Measurements from ENCODE around the gene SDK1. TPM values are rescaled to one million over a fixed set of nuclear protein-coding genes. Genes with fewer than 3 reads are reported as not detected.

Gene SDK1
- total and polyA plus RNA-seq, 2 of the 8 experiments (the other 6 are each of a cell fraction or from before 2014, with no cell fraction given): 3.3 to 7.2 TPM

DNA sequence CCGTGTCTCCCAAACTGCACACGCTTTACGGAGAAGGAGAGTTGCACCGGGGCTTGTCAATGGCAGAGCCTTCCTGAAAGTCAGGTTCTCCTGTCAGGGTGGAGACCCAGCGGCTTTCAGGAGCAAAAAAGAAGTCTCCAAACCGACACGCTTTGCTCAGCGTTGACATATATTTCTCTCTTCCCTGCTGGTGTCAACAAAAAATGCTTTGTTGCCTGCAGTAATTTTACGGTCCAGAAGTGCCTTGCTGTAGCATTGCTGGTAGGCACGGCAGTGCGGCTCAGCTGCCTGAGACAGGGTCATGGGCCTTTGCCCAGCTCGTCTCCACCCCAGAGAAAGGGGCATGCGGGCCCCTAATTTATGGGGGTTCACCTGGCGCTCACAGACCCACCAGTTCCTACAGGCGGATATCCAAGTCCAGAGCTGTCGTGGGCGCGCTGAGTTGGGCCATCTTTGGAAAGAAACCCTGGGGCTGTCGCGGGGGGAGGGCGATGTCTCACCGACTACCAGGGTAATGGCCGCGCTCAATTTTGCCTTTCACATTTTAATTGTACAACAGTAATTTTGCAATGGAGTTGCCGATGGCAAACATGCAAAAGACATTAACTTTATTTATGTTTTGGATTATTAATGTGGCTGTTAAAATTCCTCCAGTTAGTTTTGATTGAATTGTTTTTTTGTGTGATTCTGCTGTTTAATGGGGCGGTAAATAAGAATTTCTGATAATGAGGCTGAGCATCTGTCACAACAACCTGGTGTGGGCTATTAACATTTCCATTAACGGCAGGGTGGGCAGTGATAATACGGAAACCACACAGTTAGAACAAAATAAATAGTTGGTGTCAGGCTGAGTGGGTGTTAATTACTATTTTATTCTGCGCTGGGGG lies 902.8 kb downstream of the SDK1 start:
- Histone ChIP-seq H3K4me3 (ENCODE audit: extremely low read depth in 1 of 4, insufficient read depth in 2 of 4, low read depth in 3 of 4, low read length in 4 of 4) (no peak overlapping the region), H4K8ac (ENCODE audit: extremely low read depth, insufficient read depth, low read length) (no peak overlapping the region), H4K5ac (ENCODE audit: insufficient read length, low read depth, low read length) (no peak overlapping the region), H3K18ac (ENCODE audit: extremely low read depth, low read length) (no peak overlapping the region), H3K79me1 (ENCODE audit: low read depth, low read length) (no peaks in the 10 kb centered on the region), H2BK120ac (replicated peaks; ENCODE audit: low read depth, low read length) (no peak overlapping the region), H3K27me3 (replicated peaks in 1 of 4; ENCODE audit: control insufficient read depth in 3 of 4, extremely low read depth in 1 of 4, insufficient read depth in 3 of 4, low read length in 3 of 4) (no peaks in the 10 kb centered on the region), H2BK20ac (ENCODE audit: low read length) (no peak overlapping the region), H2AK5ac (ENCODE audit: low read depth, low read length) (no peak overlapping the region), H4K20me1 (replicated peaks in 1 of 2; ENCODE audit: control insufficient read depth in 1 of 2, insufficient read depth in 2 of 2, low read length in 2 of 2) (no peaks in the 10 kb centered on the region), H3K36me3 (ENCODE audit: control insufficient read depth in 2 of 4, insufficient read depth in 4 of 4, low read length in 3 of 4) (no peaks in the 10 kb centered on the region), H3K27ac (ENCODE audit: low read depth, low read length) (no peak overlapping the region), H3K9ac (replicated peaks in 1 of 4; ENCODE audit: extremely low read depth in 1 of 4, low read depth in 3 of 4, low read length in 3 of 4) (no peak overlapping the region), H3K23ac (ENCODE audit: insufficient read length) (no peak overlapping the region), H2AFZ (ENCODE audit: low read length) (no peak overlapping the region), H3K9me3 (ENCODE audit: insufficient read depth in 2 of 2, low read depth in 1 of 2, low read length in 1 of 2) (no peaks in the 10 kb centered on the region), H3K23me2 (ENCODE audit: low read depth, low read length) (no peaks in the 10 kb centered on the region), H2BK15ac (ENCODE audit: low read length) (no peak overlapping the region), H3K14ac (ENCODE audit: insufficient read length) (no peak overlapping the region), H3K4me1 (replicated peaks in 1 of 4; ENCODE audit: control insufficient read depth in 3 of 4, insufficient read depth in 4 of 4, low read length in 3 of 4) (no peaks in the 10 kb centered on the region; a peak in 1 of 7 replicates), H4K91ac (replicated peaks; ENCODE audit: insufficient read length, low read length) (no peak overlapping the region), H3K56ac (replicated peaks; ENCODE audit: insufficient read length, low read depth, low read length) (no peak overlapping the region), H2BK5ac (ENCODE audit: low read depth, low read length) (no peak overlapping the region), H3K4me2 (ENCODE audit: insufficient read depth in 1 of 2, low read depth in 2 of 2, low read length in 2 of 2) (no peak overlapping the region), H2BK12ac (ENCODE audit: low read depth, low read length) (no peak overlapping the region), H3K79me2 (ENCODE audit: control insufficient read depth in 1 of 2, insufficient read depth in 2 of 2, low read length in 2 of 2) (no peaks in the 10 kb centered on the region), H3K4ac (replicated peaks; ENCODE audit: insufficient read length, low read depth, low read length) (no peak overlapping the region)
- DNase-seq (ENCODE audit: low read depth in 1 of 2, low spot score in 2 of 2) (no peak), FAIRE-seq (no peak)
- ChIA-PET CTCF (ENCODE audit: partially characterized antibody) (interaction anchor here (0.6 to 1.1 kb wide), 2 partner anchors 269 to 291 kb away, joined by 3 read pairs; no protein-coding TSS in a partner anchor), POLR2A (ENCODE audit: partially characterized antibody) (no interaction called here)
- 87% methylated on average over 29 of the region's 29 CpGs; no CpG with 5 or more reads in 1 of the 2 experiments for WGBS, 2 experiments (ENCODE audit: extremely low coverage in 1 of 2, insufficient coverage in 1 of 2, insufficient read length in 1 of 2, insufficient replicate concordance in 2 of 2, low coverage in 1 of 2, low lambda C conversion rate in 2 of 2, missing lambda C conversion rate in 1 of 2)
- no peak for TF ChIP-seq EP300 (IDR thresholded peaks at IDR 0.05; ENCODE audit: borderline replicate concordance in 1 of 2, low read depth in 2 of 2, low read length in 2 of 2)
